Neuronal stem cell (in vitro differentiated cells): ENCODE results near the gene ATN1.
A peak's percentile ranks its signal among the peaks of the same experiment; 100 is the strongest.

ENCODE experiments used
- DNase-seq: peaks from one replicate; pipeline ENCODE4 v3.0.0-alpha.2; 2013; ENCODE audit warnings: low spot score
- H2AFZ ChIP-seq: one replicate; pipeline ENCODE4 v1.6.1; 2013; ENCODE audit warnings: mild to moderate bottlenecking, low read length, inconsistent platforms
- H2AK5ac ChIP-seq: 2 replicates; pipeline ENCODE4 v1.6.1; 2013; ENCODE audit warnings: low read depth, mild to moderate bottlenecking, inconsistent platforms, low read length, moderate library complexity, mixed read lengths
- H2BK120ac ChIP-seq: 2 replicates; pipeline ENCODE4 v1.6.1; 2013; ENCODE audit warnings: low read depth, mild to moderate bottlenecking, inconsistent platforms, low read length, moderate library complexity, mixed read lengths
- H2BK12ac ChIP-seq: one replicate; pipeline ENCODE4 v1.6.1; 2013; ENCODE audit warnings: low read length, inconsistent platforms
- H2BK15ac ChIP-seq: 2 replicates; pipeline ENCODE4 v1.6.1; 2013; ENCODE audit warnings: mild to moderate bottlenecking, low read length, inconsistent platforms, mixed read lengths
- H2BK5ac ChIP-seq: one replicate; pipeline ENCODE4 v1.6.1; 2013; ENCODE audit warnings: inconsistent platforms, mild to moderate bottlenecking, low read length, moderate library complexity
- H3K14ac ChIP-seq: one replicate; pipeline ENCODE4 v1.6.1; 2013; ENCODE audit warnings: low read length, inconsistent platforms
- H3K18ac ChIP-seq: 2 replicates; pipeline ENCODE4 v1.6.1; 2013; ENCODE audit warnings: low read length, inconsistent platforms
- H3K23ac ChIP-seq: 2 replicates; pipeline ENCODE4 v1.6.1; 2013; ENCODE audit warnings: low read depth, mild to moderate bottlenecking, mixed read lengths, low read length, inconsistent platforms; ENCODE audit not compliant: poor library complexity
- H3K27ac ChIP-seq: replicated peaks from 3 replicates; pipeline ENCODE4 v1.5.1; 2013; ENCODE audit warnings: low read length, inconsistent platforms
- H3K27me3 ChIP-seq, 3 experiments: 2 replicates each; pipeline ENCODE4 v1.6.1; 2013; ENCODE audit warnings: low read length in 3 of 3, mild to moderate bottlenecking in 2 of 3, inconsistent platforms in 1 of 3, low read depth in 1 of 3, mixed read lengths in 1 of 3, moderate library complexity in 1 of 3; ENCODE audit not compliant: control insufficient read depth in 3 of 3, insufficient read depth in 3 of 3
- H3K36me3 ChIP-seq, 2 donors: replicated peaks in 1 of 2; 2 replicates each; pipeline ENCODE4 v1.6.1; 2013; ENCODE audit warnings: low read length in 2 of 2; ENCODE audit not compliant: control insufficient read depth in 2 of 2, insufficient read depth in 2 of 2
- H3K4ac ChIP-seq: 2 replicates; pipeline ENCODE4 v1.6.1; 2013; ENCODE audit warnings: inconsistent platforms, mild to moderate bottlenecking, low read length, moderate library complexity
- H3K4me1 ChIP-seq, 2 donors: 1 replicate in 1 of 2; 2 replicates in 1 of 2; pipeline ENCODE4 v1.6.1; 2013; ENCODE audit warnings: low read length in 2 of 2, low read depth in 1 of 2; ENCODE audit not compliant: control insufficient read depth in 2 of 2, insufficient read depth in 1 of 2
- H3K4me2 ChIP-seq: one replicate; pipeline ENCODE4 v1.6.1; 2013; ENCODE audit warnings: mild to moderate bottlenecking, low read length, inconsistent platforms; ENCODE audit not compliant: insufficient read depth, poor library complexity, severe bottlenecking
- H3K4me3 ChIP-seq, 2 donors: 2 replicates each; pipeline ENCODE4 v1.5.1; 2013; ENCODE audit warnings: low read length in 2 of 2, mild to moderate bottlenecking in 2 of 2, inconsistent platforms in 1 of 2, moderate library complexity in 1 of 2
- H3K79me1 ChIP-seq: one replicate; pipeline ENCODE4 v1.6.1; 2013; ENCODE audit warnings: low read depth, mild to moderate bottlenecking, inconsistent platforms, low read length, moderate library complexity
- H3K9ac ChIP-seq: one replicate; pipeline ENCODE4 v1.6.1; 2013; ENCODE audit warnings: mild to moderate bottlenecking, low read depth, low read length, inconsistent platforms; ENCODE audit not compliant: poor library complexity
- H3K9me3 ChIP-seq, 2 donors: replicated peaks in 1 of 2; 2 replicates each; pipeline versions ENCODE3 to v1.6.1; 2013; ENCODE audit warnings: low read length in 2 of 2, mild to moderate bottlenecking in 2 of 2, inconsistent platforms in 1 of 2, low read depth in 1 of 2, mixed read lengths in 1 of 2, moderate library complexity in 1 of 2; ENCODE audit not compliant: control insufficient read depth in 2 of 2, insufficient read depth in 1 of 2
- H4K8ac ChIP-seq: one replicate; pipeline ENCODE4 v1.6.1; 2013; ENCODE audit warnings: low read depth, mild to moderate bottlenecking, inconsistent platforms, low read length, moderate library complexity
- H4K91ac ChIP-seq: one replicate; pipeline ENCODE4 v1.6.1; 2013; ENCODE audit warnings: low read length, low read depth, mild to moderate bottlenecking, inconsistent platforms; ENCODE audit not compliant: poor library complexity
- WGBS, 2 donors: extraction: QIAGEN DNeasy Blood & Tissue Kit; methylation state at CpG; one replicate each; pipeline ENCODE4 v1.1.7; 2013; ENCODE audit warnings: missing lambda C conversion rate in 2 of 2, mixed read lengths in 1 of 2; ENCODE audit not compliant: insufficient read length in 2 of 2, insufficient replicate concordance in 1 of 2; ENCODE audit errors: extremely low coverage in 2 of 2; 5-methylcytosine and 5-hydroxymethylcytosine counted together

ATN1 gene

GRCh38 chr12:6967651-6968100 is 39.9 kb downstream of the ATN1 start:
- Histone ChIP-seq H3K27ac (no peak overlapping the region), H3K4ac (no peak overlapping the region), H3K27me3 (no peaks in the 10 kb centered on the region), H4K91ac (no peak overlapping the region), H3K9me3 (no peaks in the 10 kb centered on the region), H3K4me3 (no peak overlapping the region), H2BK5ac (no peak overlapping the region), H4K8ac (peak overlapping the region; percentile 48), H3K4me1 (peaks cover 7 to 17% of the 10 kb centered on the region in 2 donors), H2BK15ac (no peak overlapping the region), H2AK5ac (no peak overlapping the region), H3K79me1 (peaks cover 3% of the 10 kb centered on the region), H3K14ac (no peak overlapping the region), H3K23ac (no peak overlapping the region), H3K18ac (no peak overlapping the region), H2BK120ac (no peak overlapping the region), H3K9ac (no peak overlapping the region), H2BK12ac (no peak overlapping the region), H2AFZ (no peak overlapping the region), H3K36me3 (peaks cover 30 to 59% of the 10 kb centered on the region in 2 donors), H3K4me2 (no peak overlapping the region)
- DNase-seq = no peak
- WGBS, 2 donors = no CpG with 5 or more reads among the region's 10 CpGs

- no peak overlapping the region for H4K91ac ChIP-seq
- H2BK12ac ChIP-seq = no peak overlapping the region
- H2BK120ac ChIP-seq = no peak overlapping the region
- H3K36me3 ChIP-seq = peaks cover 30 to 59% of the 10 kb centered on the region in 2 donors
- no peak overlapping the region for H2BK15ac ChIP-seq
- no peak for DNase-seq
- H3K4me2 ChIP-seq = no peak overlapping the region
- no peak overlapping the region for H4K8ac ChIP-seq
- no peaks in the 10 kb centered on the region for H3K27me3 ChIP-seq
- peaks cover 7 to 17% of the 10 kb centered on the region in 2 donors for H3K4me1 ChIP-seq
- H3K9ac ChIP-seq = no peak overlapping the region
- H3K23ac ChIP-seq = no peak overlapping the region
- no peaks in the 10 kb centered on the region for H3K9me3 ChIP-seq
- no peak overlapping the region for H3K27ac ChIP-seq
- H2AK5ac ChIP-seq = no peak overlapping the region
- H3K14ac ChIP-seq = no peak overlapping the region
- H3K79me1 ChIP-seq = peaks cover 3% of the 10 kb centered on the region
- no peak overlapping the region for H3K4ac ChIP-seq
- no peak overlapping the region for H2BK5ac ChIP-seq
- no peak overlapping the region for H2AFZ ChIP-seq
- no peak overlapping the region for H3K4me3 ChIP-seq
- WGBS, 2 donors = no CpG with 5 or more reads among the region's 9 CpGs
- H3K18ac ChIP-seq = no peak overlapping the region
These were observed 40.7 kb downstream of the ATN1 start for GRCh38 chr12:6968426-6968825.

GRCh38 chr12:6970096-6970527 is 42.4 kb downstream of the ATN1 start:
- peak overlapping the region; percentile 91 for H2AK5ac ChIP-seq
- H3K4me1 ChIP-seq = peaks cover 7 to 14% of the 10 kb centered on the region in 2 donors
- H3K79me1 ChIP-seq = peaks cover 3% of the 10 kb centered on the region
- H4K8ac ChIP-seq = peak overlapping the region; percentile 93
- no peak overlapping the region for H3K27ac ChIP-seq
- peak overlapping the region; percentile 97 for H3K4me2 ChIP-seq
- no peaks in the 10 kb centered on the region for H3K27me3 ChIP-seq
- no peak overlapping the region for H4K91ac ChIP-seq
- H2BK120ac ChIP-seq = no peak overlapping the region
- H2BK12ac ChIP-seq = no peak overlapping the region
- H3K4me3 ChIP-seq = peak overlapping the region; percentile 75 to 96
- H2BK15ac ChIP-seq = peak overlapping the region; percentile 68
- H3K9me3 ChIP-seq = no peaks in the 10 kb centered on the region
- no peak for DNase-seq
- H3K4ac ChIP-seq = peak overlapping the region; percentile 13
- H2BK5ac ChIP-seq = peak overlapping the region; percentile 96
- peak overlapping the region; percentile 81 for H3K18ac ChIP-seq
- peak overlapping the region; percentile 93 for H3K9ac ChIP-seq
- H2AFZ ChIP-seq = peak overlapping the region; percentile 79
- no CpG with 5 or more reads among the region's 31 CpGs for WGBS, 2 donors
- H3K23ac ChIP-seq = peak overlapping the region; percentile 93
- peak overlapping the region; percentile 78 for H3K14ac ChIP-seq
- peaks cover 44 to 63% of the 10 kb centered on the region in 2 donors for H3K36me3 ChIP-seq

- H2BK15ac ChIP-seq = no peak overlapping the region
- H3K79me1 ChIP-seq = peaks cover 3% of the 10 kb centered on the region
- H3K18ac ChIP-seq = no peak overlapping the region
- H2AK5ac ChIP-seq = no peak overlapping the region
- no peak overlapping the region for H3K4ac ChIP-seq
- no peak overlapping the region for H2BK12ac ChIP-seq
- no peak overlapping the region for H3K4me3 ChIP-seq
- H2BK5ac ChIP-seq = no peak overlapping the region
- no CpG with 5 or more reads among the region's 6 CpGs for WGBS, 2 donors
- no peak overlapping the region for H4K91ac ChIP-seq
- H3K23ac ChIP-seq = no peak overlapping the region
- H3K4me2 ChIP-seq = no peak overlapping the region
- H2BK120ac ChIP-seq = no peak overlapping the region
- no peak overlapping the region for H4K8ac ChIP-seq
- H3K4me1 ChIP-seq = peaks cover 6% of the 10 kb centered on the region in 2 donors
- H3K9ac ChIP-seq = no peak overlapping the region
- H2AFZ ChIP-seq = no peak overlapping the region
- no peak for DNase-seq
- peaks cover 47 to 64% of the 10 kb centered on the region in 2 donors for H3K36me3 ChIP-seq
- H3K14ac ChIP-seq = no peak overlapping the region
- H3K27me3 ChIP-seq = no peaks in the 10 kb centered on the region
- no peaks in the 10 kb centered on the region for H3K9me3 ChIP-seq
- H3K27ac ChIP-seq = no peak overlapping the region
These were observed 46.4 kb downstream of the ATN1 start for GRCh38 chr12:6974180-6974579.
